Non-pigmented ciliary epithelial cell (primary cell): Measurements from ENCODE around the gene MRPL14.

Experiments
- DNase-seq: peaks from one replicate; pipeline ENCODE4 v3.0.0-alpha.2; 2010; ENCODE audit warnings: low read depth

MRPL14 gene

DNA sequence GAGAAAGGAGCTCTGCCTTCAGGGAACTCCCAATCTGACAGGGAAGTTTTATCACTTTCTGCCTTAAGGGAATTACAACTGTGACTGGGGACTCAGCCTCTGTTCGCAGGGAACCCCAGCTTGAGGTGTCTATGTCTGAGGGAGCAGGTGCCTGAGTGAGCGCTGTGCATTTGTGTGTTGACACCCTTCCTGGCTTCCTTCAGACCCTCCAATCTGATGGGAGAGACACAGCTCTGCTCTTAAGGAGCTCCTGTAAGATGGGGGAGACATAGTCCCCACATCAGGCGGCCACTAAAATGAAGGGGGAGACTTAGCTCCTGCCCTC is 62.3 kb downstream of the MRPL14 start:
- DNase-seq: no peak

DNA sequence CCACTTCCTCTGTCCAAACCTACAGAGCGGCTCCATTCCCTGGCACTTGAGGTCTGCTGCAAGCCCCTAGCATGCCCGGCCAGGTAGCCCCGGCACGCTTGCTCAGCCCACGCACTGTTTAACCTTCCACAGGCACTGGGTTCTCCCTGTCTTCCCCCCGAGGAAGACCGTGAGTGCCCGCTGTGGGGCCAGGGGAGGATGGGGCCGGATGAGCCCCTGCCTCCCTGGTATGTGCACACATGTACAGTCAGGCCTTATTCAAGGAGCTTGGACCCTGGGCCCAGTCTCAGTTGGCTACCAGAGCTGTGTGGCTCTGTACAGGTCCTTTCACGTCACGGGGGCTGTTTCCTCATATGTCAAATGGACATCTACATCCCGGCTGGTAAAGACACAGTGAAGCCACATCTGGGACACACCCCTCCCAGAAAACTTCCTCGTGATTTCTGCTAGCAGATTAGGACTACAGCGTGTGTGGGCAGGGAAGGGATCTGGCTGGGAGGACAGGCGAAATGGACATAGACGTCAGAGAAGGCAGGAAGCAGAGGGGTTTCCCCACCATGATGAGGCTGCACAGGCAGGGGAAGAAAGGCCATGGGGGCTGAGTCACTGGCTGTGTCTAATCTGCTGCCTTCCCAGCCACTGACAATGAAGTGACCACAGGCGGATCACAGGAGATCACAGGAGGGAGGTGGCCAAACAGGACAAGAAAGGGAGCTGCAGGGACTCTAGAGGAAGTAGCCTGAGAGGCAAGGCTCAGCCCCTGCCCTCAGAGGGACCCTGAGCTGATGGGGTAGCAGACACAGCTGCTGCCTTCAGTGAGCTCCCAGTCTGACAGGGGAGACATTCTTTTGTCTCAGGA is 62.9 kb downstream of the MRPL14 start:
- DNase-seq: peak; percentile 95

DNA sequence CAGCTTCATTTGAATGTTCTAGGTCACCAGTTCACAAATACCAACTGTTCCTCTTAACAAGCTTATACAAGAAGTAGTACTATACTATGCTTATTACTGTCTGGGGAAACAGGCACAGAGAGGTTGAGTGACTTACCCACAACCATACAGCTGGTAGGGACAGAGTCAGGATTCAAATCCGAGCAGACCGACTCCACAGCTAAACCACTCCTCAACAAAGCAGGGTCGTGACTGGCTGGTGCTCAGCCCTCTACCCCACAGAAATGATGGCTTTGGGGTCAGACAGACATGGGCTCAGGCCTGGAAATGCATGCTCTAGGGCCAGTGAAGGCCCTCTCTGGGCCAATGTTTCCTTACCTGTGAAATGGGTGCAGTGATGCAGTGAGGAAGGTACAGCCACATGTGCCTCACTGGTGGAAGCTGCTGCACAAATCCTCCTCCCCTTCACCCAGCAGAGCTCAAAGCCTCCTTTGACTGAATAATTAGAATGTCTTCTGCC is 63.6 kb downstream of the MRPL14 start:
- DNase-seq: no peak
